Measurements from ENCODE around the gene ZNF311. TPM values are rescaled to one million over a fixed set of nuclear protein-coding genes. Genes with fewer than 3 reads are reported as not detected.

ZNF311 gene
- total RNA-seq, 4 donors from 2014 or later = 1.1 to 1.9 TPM; not detected in 2

DNA sequence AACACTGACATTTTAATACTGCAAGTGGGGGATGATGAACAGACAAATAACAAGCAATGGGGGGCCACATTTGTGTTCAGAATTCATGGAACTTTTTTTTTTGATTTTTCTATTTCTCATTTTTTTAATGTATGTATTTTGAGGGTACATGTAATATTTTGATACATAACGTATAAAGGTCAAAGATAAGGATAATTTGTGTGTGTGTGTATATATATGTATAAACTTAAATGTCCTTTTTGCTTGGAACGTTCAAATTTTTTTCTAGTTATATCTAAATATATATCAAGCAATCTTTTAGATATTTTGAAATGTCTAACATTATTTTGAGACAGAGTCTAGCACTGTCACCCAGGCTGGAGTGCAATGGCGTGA is 12.3 kb upstream of the ZNF311 start:
- TF ChIP-seq POLR2AphosphoS5 (IDR thresholded peaks at IDR 0.05) = no peak
- TF ChIP-seq EP300 (IDR thresholded peaks at IDR 0.05; ENCODE audit: low read depth) = no peak
- TF ChIP-seq POLR2A (IDR thresholded peaks at IDR 0.05) = no peak
- TF ChIP-seq, protein P1, sequence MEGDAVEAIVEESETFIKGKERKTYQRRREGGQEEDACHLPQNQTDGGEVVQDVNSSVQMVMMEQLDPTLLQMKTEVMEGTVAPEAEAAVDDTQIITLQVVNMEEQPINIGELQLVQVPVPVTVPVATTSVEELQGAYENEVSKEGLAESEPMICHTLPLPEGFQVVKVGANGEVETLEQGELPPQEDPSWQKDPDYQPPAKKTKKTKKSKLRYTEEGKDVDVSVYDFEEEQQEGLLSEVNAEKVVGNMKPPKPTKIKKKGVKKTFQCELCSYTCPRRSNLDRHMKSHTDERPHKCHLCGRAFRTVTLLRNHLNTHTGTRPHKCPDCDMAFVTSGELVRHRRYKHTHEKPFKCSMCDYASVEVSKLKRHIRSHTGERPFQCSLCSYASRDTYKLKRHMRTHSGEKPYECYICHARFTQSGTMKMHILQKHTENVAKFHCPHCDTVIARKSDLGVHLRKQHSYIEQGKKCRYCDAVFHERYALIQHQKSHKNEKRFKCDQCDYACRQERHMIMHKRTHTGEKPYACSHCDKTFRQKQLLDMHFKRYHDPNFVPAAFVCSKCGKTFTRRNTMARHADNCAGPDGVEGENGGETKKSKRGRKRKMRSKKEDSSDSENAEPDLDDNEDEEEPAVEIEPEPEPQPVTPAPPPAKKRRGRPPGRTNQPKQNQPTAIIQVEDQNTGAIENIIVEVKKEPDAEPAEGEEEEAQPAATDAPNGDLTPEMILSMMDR (IDR thresholded peaks at IDR 0.05) = no peak
- intact Hi-C loops (cut with DNase I; ENCODE audit: low total_unique reads) = loop anchor here (2.0 to 5.0 kb wide), 2 partner anchors 179 to 330 kb away; no protein-coding TSS in a partner anchor
- no peak for DNase-seq
- Histone ChIP-seq H3K27me3 (peaks cover 43% of the 10 kb centered on the region), H3K36me3 (no peaks in the 10 kb centered on the region), H3K4me1 (peaks cover 0 to 10% (median 3%) of the 10 kb centered on the region in 4 donors), H3K9me3 (no peaks in the 10 kb centered on the region), H3K4me3 (no peak overlapping the region), H3K27ac (no peak overlapping the region)
- in situ Hi-C loops (cut with MboI; ENCODE audit: low pct_ligation_motif_present in 1 of 4, low pct_unique_long_range_greater_than_20kb in 1 of 4, low sequenced_read_pairs in 3 of 4) = loop anchor here (5.0 to 25.0 kb wide), 4 partner anchors 180 to 335 kb away; no protein-coding TSS in a partner anchor
- WGBS, 2 donors (ENCODE audit: low coverage in 1 of 2) = 17 to 47% methylated on average over 2 to 3 of the region's 3 CpGs

DNA sequence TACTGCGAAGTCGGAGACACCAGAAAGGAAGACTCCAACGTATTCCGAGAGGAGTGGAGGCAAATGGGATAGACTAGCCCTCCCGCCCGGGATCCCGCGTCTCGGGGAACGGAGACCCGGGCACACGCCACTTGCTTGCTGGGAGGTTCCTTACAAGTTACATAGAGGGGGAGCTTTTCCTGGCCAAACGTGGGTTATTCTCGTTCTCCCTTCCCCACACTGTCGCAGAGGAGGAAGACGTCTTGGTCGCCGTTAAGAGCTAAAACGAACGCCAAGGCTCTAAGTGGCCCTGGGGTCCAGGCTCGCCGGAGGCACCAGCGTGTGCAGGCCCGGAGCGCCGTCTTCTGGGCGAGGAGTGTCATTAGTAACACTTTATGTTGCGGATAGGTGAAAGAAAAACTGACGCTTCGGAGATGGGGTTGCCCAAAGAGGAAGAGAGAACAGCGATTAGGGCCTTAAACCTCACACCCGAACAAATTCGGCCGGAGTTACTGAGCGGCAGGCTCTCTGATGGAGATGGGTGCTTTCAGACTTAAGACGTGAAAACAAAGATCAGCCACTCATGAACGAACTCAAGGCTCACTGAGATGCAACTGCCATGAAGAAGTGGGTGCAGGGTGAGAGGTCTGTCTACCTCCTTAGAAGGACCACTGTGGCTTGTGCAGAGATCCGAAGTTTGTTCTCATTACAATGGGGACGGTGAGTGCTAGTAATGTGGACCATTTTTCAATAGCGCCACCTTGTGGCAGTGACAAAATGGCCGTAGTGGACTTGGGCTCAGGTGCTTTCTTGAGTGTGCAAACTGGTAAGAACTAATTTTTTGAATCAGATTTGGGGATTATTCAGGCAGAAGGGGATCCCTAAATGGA is 11.7 kb upstream of the ZNF311 start:
- Histone ChIP-seq H3K27ac (peak overlapping the region; percentile 11 to 72 (median 26)), H3K9me3 (no peaks in the 10 kb centered on the region), H3K36me3 (no peaks in the 10 kb centered on the region), H3K4me1 (peaks cover 0 to 10% (median 3%) of the 10 kb centered on the region in 4 donors), H3K27me3 (peaks cover 43% of the 10 kb centered on the region), H3K4me3 (peak overlapping the region; percentile 40 to 65 (median 40))
- peak; percentile 88 for DNase-seq
- intact Hi-C loops (cut with DNase I; ENCODE audit: low total_unique reads) = loop anchor here (2.0 to 5.0 kb wide), 2 partner anchors 178 to 329 kb away; no protein-coding TSS in a partner anchor
- TF ChIP-seq POLR2A (IDR thresholded peaks at IDR 0.05) = no peak
- TF ChIP-seq, protein P1 (IDR thresholded peaks at IDR 0.05) = peak; percentile 79 to 89 (median 83)
- 0% methylated on average over 11 to 41 of the region's 41 CpGs for WGBS, 2 donors (ENCODE audit: low coverage in 1 of 2)
- in situ Hi-C loops (cut with MboI; ENCODE audit: low pct_ligation_motif_present in 1 of 4, low pct_unique_long_range_greater_than_20kb in 1 of 4, low sequenced_read_pairs in 3 of 4) = loop anchor here (5.0 to 25.0 kb wide), 4 partner anchors 179 to 334 kb away; no protein-coding TSS in a partner anchor

GRCh38 chr6:29014729-29015608 is 9.9 kb upstream of the ZNF311 start:
- TF ChIP-seq POLR2A (IDR thresholded peaks at IDR 0.05) = no peak
- TF ChIP-seq EP300 (IDR thresholded peaks at IDR 0.05; ENCODE audit: low read depth) = no peak
- no peak overlapping the region for H3K27ac ChIP-seq
- intact Hi-C loops (cut with DNase I; ENCODE audit: low total_unique reads) = loop anchor here (5.0 kb wide), 1 partner anchor 328 kb away; no protein-coding TSS in a partner anchor
- H3K36me3 ChIP-seq = no peaks in the 10 kb centered on the region
- no peaks in the 10 kb centered on the region for H3K9me3 ChIP-seq
- H3K4me1 ChIP-seq = peaks cover 0 to 18% (median 11%) of the 10 kb centered on the region in 4 donors
- in situ Hi-C loops (cut with MboI; ENCODE audit: low pct_ligation_motif_present in 1 of 4, low pct_unique_long_range_greater_than_20kb in 1 of 4, low sequenced_read_pairs in 3 of 4) = loop anchor here (5.0 to 25.0 kb wide), 4 partner anchors 178 to 333 kb away; no protein-coding TSS in a partner anchor
- peaks cover 53% of the 10 kb centered on the region for H3K27me3 ChIP-seq
- no peak for DNase-seq
- H3K4me3 ChIP-seq = peak overlapping the region in 1 of 4 donors; percentile 18
- 63 to 100% methylated on average over 4 to 75 of the region's 79 CpGs for WGBS, 2 donors (ENCODE audit: low coverage in 1 of 2)

DNA sequence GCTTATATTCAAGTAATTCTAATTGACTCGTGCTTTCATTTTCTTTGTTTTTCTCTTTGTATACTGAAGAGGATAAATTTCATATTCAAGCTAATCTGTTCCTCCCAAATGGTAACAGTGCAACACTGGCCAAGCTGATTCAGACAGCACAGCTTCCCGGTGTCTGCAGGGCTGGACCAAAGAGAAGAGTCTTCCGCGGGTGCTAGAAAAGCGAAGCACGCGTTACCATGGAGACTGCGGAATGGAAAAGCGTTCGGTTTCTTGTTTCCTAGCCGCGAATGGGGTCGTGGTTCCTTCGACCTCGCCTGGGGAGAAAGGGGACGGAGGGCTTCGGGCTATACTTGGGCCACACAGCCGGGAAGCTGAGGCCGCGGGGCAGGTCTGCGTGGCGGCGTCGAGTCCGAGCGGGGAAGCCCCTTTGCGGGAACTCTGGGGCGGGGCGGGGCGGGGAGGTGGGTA is 6.2 kb upstream of the ZNF311 start:
- H3K27ac ChIP-seq = no peak overlapping the region
- peaks cover 55% of the 10 kb centered on the region for H3K27me3 ChIP-seq
- intact Hi-C loops (cut with DNase I; ENCODE audit: low total_unique reads) = no loop called here
- peaks cover 0 to 12% (median 9%) of the 10 kb centered on the region in 4 donors for H3K4me1 ChIP-seq
- H3K9me3 ChIP-seq = no peaks in the 10 kb centered on the region
- TF ChIP-seq, protein P1 (IDR thresholded peaks at IDR 0.05) = no peak
- TF ChIP-seq EP300 (IDR thresholded peaks at IDR 0.05; ENCODE audit: low read depth) (no peak), POLR2A (IDR thresholded peaks at IDR 0.05) (no peak), POLR2AphosphoS5 (IDR thresholded peaks at IDR 0.05) (no peak)
- in situ Hi-C loops (cut with MboI; ENCODE audit: low pct_ligation_motif_present in 1 of 4, low pct_unique_long_range_greater_than_20kb in 1 of 4, low sequenced_read_pairs in 3 of 4) = loop anchor here in 3 of 4 donors (5.0 to 25.0 kb wide), 3 partner anchors 174 to 327 kb away; no protein-coding TSS in a partner anchor
- no peaks in the 10 kb centered on the region for H3K36me3 ChIP-seq
- 0 to 1% methylated on average over 1 to 30 of the region's 30 CpGs for WGBS, 2 donors (ENCODE audit: low coverage in 1 of 2)
- H3K4me3 ChIP-seq = peak overlapping the region in 3 of 4 donors; percentile 20 to 52 (median 32)
- peak; percentile 19 for DNase-seq

Measured in transverse colon (tissue), 4 donors.